Stimulated activated naive CD4-positive, alpha-beta T cell (primary cell): ENCODE data around the gene LAMB3.

Source experiments
- DNase-seq, 6 experiments: peaks; one replicate each; lab custom pipeline; 2025; lab: John Stamatoyannopoulos, UW

LAMB3 gene

DNA sequence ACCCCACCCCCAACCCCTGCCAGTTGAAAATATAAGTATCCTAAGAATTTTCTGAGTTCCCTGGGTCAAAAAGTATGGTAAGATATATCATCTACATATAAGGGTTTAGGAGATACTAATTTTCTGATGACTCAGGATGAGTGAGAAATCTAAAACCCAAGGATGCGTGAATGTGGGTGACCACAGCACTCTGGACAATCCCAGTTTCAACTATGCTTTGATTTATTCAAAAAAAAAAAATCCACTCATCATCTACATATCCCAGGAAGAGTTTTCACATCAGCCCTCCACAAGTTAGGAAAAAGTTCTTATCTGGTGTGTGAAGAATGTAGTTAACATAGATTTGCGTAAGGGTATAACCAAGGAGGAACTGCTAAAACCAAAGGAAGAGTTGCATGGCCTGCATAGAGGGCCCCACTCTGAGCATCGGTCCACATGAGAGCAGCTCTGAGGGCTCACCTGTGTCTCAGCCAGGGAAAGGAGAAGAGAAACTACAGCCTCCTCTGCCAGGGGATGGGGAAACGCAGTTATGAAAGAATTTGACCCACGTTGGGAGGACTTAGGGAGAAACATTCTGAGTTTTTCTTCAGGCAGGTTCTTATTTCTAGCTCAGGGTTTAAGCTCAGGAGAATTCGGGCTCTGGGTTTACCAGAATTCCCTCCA is 18.8 kb downstream of the LAMB3 start:
- DNase-seq: no peak

DNA sequence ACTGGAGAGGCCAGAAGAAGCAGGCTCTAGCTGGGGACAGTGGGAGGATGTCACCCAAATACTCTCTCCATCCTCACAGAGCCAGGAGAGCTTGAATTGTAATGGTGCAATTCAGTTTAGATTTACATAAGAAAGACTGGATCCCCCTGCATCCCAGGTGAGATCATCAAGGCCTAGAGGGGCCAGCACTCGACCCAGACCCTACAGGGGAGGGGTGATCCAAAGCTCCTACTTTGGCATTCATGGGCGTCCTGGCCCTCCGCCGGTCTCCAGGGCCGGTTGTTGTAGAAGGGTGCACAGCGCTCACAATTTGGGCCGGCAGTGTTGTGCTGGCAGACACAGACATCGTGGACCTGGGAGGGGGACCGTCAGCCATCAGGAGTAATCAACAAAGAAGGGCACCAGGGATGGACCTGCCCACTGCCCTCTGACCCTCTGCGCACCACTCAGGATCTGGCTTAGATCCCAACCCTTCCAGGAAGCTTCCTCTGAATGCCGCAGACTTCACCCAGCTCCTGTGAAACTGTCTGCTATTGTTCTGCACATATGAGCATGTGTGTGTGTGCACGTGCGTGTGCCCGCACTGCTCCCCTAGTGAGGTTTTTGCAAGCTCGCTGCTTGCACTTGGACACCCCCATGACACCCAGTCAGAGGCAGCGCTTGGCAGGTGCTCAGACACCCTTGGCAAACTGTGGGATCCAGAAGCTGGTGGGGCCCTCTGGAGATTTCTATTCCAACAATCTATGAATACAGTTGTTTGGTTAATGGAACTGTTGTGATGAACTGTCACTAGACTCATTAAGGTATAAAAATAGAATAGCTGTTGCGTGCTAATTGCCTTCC is 21.6 kb downstream of the LAMB3 start:
- DNase-seq: no peak

DNA sequence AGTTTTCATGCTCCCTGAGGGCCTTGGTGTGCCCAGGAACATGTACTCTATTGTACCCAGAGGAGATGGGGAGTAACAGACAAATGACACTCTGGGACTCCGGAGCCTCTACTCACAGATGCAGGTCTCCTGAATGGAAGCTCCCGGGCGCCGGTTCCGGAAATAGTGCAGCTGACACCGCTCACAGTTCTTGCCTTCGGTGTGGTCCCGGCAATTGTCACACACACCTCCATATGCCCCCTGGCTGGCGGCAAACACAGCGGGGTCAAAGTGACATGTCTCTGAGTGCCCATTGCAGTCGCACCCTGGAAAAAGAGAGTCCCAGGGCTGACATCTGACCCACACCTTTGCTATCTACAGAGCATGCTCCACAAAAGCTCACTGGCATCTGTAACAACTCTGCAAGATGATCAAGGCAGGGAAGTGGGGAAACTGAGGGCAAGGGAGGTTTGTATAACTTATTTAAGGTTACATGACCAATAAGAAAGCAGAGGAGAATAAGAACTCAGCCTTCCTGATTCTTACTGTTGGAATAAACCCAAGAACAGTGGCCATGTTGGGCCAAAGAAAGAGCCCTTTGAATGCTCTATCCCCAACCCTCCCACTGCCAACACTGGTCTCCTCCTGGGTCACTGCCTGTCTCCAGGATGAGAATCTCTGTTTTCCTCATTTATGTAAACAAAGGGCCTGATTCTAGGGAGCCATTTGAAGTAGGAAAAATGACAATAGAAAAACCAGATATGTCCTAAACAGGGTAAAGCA is 22.4 kb downstream of the LAMB3 start:
- no peak for DNase-seq

DNA sequence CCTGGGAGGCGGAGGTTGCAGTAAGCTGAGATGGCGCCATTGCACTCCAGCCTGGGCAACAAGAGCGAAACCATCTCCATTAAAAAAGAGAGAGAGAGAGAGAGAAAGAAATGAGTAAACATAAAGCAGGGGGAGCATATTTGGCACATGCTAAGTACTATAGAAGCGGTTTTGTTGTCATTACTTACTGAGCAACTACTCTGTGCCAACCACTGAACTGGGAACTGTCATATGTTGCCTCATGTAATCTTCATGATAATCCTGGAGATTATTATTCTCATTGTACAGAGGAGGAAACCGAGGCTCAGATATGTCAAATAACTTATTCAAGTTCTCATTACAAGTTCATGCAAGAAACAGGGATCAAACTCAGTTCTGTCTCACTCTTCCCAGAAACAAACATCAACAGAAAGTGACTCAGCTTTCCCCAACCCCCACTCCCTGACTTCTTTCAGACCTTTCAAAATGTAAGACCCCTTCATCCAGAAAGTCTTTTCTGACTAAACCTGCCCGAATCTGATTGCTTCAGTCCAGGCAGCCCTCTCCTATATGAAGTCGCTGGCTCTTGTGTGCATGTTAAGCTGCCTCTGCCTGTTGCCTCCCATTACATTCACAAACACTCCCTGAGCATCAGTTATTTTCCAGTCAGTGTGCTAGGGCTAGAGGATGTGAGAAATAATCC is 23.5 kb downstream of the LAMB3 start:
- no peak for DNase-seq

DNA sequence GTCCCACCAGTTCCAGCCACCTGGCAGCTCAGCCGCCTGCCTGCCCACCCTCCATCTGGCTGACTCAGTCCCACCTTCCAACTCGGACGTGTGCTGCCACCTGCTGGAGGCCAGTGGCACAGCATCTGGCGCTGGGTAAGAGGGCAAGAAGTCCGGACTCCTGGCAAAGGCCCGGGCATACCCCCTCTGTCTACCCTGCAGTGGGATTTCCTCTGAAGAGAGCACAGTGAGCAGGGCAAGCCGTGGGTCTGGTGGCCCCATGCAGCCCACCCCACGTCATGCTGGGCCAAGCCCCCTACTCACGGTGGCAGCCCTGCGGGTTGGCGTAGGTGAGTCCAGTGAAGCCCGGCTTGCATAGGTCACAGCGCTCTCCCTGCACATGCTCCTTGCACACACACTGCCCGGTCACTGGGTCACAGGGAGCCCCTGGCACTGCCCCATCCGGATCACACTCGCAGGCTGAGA is 24.5 kb downstream of the LAMB3 start:
- peak; percentile 7 to 70 (median 57) for DNase-seq

DNA sequence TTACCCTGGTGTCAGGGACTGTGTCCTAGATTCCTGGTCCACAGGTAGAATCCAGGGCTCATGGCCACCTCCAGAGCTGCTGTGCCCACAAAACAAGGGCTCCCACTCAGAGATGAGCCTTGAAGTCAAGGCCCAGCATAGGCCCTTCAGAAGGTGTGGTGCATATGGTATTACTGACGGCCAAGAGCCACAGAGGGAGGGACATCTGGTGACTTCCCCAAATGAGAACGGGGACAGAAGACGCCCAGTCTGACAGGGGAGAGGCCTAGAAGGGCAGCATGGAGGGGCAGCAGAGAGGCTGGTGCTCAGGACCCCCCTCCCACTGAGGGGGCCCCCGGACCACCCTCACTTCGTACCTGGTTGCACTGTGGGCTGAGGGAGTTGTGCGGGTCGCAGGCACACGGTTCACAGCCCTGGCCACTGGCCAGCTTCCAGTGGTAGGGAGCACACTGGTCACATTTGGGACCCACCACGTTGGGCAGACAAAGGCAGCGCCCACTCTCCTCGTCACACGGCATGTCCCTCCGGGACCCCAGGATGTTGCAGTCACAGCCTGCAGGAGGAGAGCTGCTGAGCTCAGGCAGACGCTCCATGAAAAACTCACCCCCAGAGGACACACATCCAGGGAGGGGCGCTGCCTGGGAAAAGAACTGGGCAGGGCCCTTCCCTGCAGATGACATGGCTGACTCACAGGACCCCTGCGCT is 25.0 kb downstream of the LAMB3 start:
- no peak for DNase-seq

DNA sequence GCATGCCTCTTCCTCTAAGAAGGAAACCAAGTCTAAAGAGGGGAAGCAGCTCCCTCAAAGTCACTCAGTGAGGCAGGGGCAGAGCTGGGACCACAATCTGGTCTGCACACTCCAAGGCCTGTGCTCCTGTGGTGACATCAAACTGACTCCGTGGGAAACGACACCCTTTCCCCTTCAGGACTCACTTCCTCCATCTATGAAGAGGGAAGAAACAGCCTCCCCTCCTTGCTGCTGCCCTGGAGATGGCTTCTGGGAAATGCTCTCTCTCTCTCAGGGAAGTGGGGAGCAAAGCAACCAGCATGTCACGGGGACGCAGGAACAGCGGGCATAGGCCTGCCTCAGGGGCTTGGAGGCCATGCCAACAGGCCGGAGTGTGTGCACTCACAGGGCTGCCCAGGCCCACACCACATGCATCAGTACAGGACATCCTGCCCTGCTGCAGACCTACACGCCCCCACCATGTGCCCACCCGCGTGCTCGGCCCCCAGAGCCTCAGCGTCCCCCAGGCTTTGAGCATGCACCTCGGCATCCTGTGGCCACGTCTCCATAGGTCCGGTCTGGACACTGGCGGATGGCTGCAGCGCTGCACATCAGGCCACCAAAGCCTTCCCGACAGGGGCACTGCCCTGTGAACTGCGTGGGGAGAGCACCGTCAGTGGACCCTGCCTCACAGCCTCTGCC is 25.7 kb downstream of the LAMB3 start:
- DNase-seq: no peak

DNA sequence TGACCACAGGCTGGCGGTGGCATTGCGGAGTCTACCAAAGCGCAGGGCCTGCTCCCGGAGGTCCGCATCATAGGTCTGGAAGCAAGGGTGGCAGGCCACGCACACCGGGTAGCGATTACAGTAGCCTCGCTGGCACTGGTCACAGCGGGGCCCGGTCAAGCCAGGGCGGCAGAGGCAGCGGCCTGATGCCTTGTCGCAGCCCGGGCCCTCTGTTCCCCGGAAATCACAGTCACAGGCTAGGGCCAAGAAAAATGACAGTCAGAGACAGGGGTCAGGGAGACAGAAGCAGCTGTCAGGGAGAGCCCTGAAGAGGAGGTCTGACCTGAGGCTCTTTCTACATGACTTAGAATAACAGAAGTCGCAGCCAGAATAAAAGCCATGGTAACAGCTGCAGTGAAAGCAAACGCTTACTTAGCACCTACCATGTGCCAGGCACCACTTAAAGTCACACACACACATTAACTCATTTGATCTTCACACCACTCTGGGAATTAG is 26.4 kb downstream of the LAMB3 start:
- DNase-seq: no peak

DNA sequence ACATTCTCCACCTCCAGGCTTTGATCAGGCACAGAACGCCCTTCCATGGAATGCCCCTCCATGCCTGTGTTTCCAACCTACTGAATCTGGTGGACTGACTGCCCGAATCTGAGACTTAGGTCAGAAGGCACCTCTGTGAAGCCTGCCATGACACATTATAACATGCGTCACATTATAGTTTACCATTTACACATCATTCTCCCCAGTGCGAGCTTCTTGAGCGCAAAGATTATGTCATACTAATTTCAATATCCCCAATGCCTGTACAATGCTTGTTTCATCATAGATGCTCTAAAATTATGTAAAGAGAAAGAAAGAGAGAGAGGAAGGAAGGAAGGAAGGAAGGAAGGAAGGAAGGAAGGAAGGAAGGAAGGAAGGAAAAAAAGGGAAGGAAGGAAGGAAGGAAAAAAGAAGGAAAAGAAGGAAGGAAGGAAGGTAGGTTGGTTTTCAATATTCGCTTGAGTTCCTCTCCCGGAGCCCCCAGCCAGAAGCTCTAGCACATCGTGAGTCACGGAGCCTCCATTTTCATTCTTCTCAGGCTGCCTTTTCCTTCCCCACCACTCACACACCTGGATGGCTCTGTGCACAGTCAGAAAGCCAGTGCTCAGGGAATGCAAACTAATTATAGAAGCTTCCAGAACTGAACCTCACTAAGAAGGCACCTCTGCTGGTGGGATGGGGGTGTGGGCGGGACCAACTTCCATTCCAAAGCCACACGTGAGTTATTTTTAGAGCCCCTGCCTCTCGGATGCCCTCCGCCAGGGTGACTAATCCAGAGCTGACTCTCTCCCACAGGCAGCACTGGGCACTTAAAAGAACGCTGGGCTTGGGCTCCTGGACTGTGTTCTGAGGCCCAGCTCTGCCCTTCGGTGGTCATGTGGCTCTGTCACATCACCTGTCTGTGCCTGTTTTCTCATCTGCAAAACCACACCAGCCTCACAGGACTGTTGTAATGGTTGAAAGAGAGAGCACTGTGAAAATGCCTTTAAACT is 27.4 kb downstream of the LAMB3 start:
- no peak for DNase-seq

DNA sequence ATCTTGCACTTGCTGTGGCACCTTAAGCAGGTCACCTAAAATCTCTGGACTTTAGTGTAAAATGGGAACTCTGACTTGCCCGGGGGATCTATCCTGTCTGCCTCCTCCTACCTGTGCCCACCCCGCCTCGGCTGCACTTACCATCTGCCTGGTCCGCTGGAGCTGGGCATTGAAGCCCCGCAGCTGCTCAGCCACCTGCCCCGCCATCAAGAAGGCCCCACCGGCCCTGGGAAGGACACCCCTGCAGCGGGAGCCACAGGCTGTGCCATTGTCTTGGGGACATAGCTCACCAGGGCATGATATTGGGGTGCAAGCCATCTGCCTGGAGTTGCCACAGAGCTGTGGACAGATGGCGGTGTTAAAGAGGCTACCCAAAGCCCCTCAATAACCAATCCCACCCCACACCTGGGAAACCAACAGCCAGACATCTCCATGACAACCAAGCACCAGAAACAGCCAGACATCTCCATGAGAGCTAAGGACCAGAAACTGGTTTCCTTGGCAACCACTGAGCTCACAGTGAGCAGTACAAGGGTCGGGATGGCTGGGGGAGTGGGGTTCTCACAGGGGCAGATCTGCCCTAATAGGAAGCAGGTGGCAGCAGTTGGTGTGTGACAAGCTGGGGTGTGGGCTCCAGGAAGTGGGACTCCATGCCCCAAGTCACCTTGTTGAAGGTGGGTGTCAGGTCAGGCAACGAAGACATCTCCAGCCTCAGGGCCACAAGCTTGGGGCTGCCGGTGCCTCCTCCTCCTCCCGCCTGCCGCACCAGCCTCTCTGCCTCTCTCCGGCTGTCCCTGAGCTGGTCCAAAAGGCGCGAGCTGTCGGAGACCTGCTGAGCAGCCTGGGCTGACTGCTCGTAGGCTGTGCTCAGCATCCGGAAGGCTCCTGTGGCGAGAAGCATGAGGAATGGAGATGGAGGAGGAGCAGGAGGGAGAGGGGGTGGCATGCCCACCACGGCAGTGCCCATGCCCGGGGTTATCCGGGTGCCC is 29.1 kb downstream of the LAMB3 start:
- DNase-seq: no peak

DNA sequence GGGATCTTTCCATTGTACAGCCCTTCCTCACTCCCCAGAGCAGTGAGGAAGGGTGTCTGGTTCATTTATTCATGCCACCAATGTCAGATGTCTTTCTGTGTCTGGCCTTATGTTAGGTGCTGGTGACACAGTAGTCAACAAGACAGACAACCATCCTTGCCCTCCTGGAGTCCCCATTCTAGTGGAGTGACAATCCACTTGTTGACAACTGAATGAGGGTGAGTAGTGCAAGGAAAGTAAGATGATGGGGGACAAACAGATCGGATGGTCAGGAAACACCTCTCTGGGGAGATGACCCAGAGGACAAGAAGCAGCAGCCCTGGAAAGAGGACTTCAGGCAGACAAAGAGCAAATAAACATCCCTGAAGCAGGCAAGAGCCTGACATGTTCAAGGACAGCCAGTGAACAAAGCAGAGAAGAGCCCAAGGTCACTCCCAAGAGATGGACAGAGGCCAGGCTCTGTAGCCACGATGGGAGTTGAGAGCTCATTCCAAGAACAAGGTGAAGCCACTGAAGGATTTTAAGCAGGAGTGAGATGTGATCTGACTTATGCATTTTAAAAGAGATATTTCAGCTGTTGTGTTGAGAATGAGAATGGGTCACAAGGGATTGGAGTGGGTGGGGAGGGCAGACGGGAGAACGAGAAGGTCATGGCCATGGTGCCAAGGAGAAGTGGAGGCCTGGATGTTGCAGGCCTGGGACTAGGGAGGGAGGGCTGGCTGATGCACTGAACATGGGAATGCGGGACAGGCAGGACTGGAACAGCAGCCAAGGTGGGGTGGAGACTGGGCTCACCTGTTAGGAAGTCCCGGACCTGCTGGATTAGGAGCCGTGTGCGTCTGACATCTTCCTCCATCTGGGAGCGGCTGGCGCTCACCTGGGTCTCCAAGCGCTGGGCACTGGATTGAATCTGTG is 30.2 kb downstream of the LAMB3 start:
- DNase-seq: no peak

DNA sequence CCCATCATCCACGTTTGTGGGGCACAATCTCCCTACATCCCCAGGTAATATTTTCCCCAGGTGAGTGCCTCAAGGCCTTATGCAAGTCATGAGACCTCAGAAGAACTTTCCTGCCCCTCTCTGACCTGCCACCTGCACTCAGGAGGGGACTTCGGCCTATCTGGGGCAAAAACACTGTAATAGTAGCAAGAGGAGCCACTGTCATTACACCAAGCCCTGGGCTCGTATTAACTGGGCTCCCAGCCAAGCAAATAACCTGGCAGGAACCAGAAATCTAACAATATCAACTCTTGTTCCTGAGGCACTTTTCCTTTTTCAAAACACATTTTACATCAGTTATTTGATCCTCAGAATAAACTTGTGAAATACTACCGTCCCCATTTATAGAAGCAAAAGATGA is 30.9 kb downstream of the LAMB3 start:
- no peak for DNase-seq

DNA sequence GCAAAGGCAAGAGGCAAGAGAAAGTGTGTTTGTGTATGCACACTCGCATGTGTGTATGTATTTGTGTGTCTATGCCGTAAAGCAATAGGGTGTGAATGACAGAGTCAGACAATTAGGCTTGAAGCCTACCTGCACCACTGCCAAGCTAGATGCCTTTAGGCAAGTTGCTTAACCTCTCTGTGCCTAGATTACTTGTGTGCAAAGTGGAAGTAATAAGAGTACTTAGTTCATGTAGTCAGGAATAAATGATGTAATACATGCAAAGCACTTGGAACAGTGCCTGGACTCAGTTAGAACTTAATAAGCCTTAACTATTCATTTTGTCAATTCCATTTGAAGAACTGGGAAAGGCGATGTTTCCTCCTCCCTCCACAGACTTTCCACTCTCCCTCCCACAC is 31.7 kb downstream of the LAMB3 start:
- no peak for DNase-seq

DNA sequence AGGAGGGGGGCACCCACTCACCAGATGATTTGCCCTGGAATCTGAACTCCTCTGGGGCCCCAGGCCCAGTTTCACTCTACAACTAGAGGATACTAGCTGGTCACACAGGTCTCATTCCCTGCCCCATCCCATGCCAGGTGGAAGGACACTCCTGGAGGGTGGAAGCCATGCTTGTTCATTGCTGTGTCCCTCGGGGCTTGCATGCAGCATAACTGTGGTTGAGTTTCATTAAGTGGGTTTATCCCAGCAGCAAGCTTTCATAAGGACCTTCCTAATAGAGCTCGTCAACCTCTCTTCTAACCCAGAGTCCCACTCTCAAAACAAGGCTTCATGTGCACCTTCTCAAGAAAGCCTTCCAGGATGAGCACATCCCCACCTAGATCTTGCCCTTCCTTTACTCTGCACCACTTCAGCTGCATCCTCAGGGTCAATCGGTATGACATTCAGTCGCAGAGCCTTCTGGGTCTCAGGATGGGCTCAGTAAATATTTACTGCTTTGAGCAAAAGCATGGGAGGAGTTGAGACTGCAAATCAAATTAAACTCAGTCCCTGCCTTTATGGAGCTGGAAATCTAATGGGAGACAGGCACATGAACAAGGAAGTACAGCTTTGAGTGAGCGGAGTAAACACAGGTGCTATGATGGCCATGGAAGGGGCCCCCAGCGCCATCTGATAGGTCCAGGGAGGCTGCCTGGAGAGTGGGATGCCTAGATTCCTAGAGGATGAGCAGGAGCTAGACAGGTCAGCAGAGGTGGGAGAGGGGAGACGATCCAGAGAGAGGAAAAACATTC is 32.3 kb downstream of the LAMB3 start:
- no peak for DNase-seq

DNA sequence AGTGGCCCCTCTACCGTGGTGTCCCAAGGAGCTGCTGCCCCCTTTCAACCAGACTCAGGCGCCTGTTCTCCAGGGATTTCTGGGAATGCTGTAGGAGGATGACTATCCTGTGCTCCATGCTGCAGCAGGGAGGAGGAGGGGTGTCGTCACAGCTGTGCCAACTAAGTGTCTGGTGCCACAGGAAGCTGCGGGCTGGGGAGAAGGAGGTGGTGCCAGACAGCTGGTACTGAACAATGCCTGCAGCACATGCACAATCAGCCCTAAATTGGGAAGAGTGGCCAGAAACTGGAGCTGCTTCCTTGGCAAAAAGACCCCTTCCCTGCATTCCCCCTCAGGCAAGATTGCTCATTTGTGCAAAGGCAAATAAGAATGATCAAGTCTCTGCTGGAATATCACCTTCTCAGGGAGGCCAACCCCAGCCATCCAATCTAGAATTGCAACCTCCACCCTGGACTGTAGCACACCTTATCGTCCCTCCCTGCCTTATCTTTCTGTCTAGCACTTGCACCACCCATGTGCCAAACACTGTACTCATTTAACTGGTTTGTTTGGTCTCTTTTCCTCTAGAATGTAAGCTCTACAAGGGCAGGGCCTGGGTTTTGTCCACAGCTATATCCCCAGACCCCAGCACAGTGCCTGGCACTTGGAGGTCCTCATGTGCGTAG is 33.3 kb downstream of the LAMB3 start:
- no peak for DNase-seq

DNA sequence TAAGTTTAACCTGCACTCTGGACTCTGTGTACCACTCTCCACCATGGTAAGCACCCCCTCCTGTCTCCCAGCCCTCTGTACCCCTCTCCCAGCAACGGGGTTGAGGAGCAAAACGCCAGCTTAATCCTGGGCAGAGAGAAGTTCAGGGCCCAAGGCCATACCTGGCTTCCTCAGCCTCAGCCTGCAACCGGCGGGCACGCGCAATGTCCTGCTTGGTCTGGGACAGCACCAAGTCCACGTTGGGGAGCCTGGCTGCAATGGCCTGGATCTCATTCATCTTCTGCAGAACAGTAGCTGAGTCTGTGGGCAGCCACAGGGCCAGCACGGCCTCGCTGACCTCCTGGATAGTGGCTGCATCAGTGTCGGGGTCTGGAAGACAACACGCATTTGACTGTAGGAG is 33.9 kb downstream of the LAMB3 start:
- DNase-seq: no peak
